ENCODE measurements around the gene PTPRJ.
"Not testable (repeated sequence)": the region's sequence is repeated elsewhere in the genome, so short reads cannot be mapped to it uniquely, and the experiment has no call there.

The PTPRJ gene

DNA sequence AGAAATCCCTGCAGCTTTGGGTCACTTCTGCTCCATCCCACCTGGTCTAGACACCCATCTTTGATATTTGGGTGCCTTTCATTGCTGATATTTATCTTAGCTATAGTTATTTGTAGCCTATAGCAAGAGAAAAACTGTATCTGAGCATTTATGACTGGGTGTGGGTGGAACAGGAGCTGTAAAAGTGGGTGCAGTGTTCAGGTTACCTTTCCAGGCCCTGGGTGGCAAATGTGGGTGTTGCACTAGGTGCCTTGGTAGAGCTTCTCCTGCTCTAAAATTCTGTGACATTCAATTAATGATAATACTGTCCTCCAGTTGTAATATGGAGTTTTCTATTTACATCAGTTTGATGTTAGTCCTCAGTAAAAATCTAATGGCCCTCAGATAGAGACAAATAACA, 157.9 kb downstream of the PTPRJ start:
- Histone ChIP-seq H3K36me3 (no peaks in the 10 kb centered on the region), H3K27me3 (ENCODE audit: insufficient read depth, low read depth, severe bottlenecking) (no peaks in the 10 kb centered on the region), H3K4me3 (ENCODE audit: low read depth, low read length) (no peak overlapping the region), H3K27ac (no peak overlapping the region), H3K9me3 (ENCODE audit: severe bottlenecking) (no peaks in the 10 kb centered on the region)
- TF ChIP-seq, protein P1, sequence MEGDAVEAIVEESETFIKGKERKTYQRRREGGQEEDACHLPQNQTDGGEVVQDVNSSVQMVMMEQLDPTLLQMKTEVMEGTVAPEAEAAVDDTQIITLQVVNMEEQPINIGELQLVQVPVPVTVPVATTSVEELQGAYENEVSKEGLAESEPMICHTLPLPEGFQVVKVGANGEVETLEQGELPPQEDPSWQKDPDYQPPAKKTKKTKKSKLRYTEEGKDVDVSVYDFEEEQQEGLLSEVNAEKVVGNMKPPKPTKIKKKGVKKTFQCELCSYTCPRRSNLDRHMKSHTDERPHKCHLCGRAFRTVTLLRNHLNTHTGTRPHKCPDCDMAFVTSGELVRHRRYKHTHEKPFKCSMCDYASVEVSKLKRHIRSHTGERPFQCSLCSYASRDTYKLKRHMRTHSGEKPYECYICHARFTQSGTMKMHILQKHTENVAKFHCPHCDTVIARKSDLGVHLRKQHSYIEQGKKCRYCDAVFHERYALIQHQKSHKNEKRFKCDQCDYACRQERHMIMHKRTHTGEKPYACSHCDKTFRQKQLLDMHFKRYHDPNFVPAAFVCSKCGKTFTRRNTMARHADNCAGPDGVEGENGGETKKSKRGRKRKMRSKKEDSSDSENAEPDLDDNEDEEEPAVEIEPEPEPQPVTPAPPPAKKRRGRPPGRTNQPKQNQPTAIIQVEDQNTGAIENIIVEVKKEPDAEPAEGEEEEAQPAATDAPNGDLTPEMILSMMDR (IDR thresholded peaks at IDR 0.05; ENCODE audit: low read depth, low read length) = no peak
- no peak for DNase-seq

DNA sequence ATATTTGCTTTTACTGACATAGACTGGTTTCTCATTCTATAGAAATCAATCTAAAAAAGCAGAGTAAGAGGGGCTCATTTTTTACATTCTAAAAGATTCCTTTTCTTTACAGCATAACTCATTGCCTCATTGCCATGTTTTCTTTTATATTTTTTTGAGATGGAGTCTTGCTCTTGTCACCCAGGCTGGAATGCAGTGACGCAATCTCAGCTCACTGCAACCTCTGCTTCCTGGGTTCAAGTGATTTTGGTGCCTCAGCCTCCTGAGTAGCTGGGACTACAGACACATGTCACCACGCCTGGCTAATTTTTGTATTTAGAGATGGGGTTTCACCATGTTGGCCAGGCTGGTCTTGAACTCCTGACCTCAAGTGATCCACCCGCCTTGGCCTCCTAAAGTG, 159.5 kb downstream of the PTPRJ start:
- not testable (repeated sequence) for H3K36me3 ChIP-seq; H3K4me3 ChIP-seq (ENCODE audit: low read depth, low read length); H3K9me3 ChIP-seq (ENCODE audit: severe bottlenecking); H3K27me3 ChIP-seq (ENCODE audit: insufficient read depth, low read depth, severe bottlenecking); H3K27ac ChIP-seq; DNase-seq

DNA sequence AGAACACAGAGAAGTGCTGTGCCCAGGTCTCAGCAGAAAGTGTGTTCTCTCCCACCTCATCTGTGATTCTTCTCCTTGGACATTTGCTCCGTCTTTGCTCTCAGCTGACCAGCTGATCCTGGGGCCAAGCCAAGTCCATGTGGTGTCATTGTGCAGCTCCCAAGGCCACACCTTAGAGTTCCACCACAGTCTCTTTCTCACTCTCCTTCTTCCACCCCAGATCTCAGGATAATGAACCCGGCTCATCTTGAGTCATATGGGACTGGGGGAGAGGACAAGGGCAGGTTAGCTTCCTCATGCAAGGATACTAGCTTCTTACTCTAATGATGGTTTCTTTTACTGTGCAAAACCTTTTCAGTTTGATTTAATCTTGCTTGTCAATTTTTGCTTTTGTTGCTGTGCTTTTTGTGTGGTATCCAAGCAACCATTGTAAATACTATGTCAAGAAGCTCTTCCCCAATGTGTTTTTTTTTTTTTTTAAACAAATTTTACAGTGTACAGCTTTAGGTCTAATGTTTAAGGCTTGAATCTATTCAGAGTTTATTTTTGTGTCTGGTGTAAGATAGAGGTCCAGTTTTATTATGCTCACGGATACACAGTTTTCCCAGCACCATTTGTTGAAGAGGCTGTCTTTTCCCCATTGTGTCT, 161.2 kb downstream of the PTPRJ start:
- DNase-seq = no peak
- H3K9me3 ChIP-seq (ENCODE audit: severe bottlenecking) = no peaks in the 10 kb centered on the region
- H3K27ac ChIP-seq = no peak overlapping the region
- H3K4me3 ChIP-seq (ENCODE audit: low read depth, low read length) = no peak overlapping the region
- no peaks in the 10 kb centered on the region for H3K36me3 ChIP-seq
- no peaks in the 10 kb centered on the region for H3K27me3 ChIP-seq (ENCODE audit: insufficient read depth, low read depth, severe bottlenecking)
- TF ChIP-seq, protein P1 (IDR thresholded peaks at IDR 0.05; ENCODE audit: low read depth, low read length) = no peak

DNA sequence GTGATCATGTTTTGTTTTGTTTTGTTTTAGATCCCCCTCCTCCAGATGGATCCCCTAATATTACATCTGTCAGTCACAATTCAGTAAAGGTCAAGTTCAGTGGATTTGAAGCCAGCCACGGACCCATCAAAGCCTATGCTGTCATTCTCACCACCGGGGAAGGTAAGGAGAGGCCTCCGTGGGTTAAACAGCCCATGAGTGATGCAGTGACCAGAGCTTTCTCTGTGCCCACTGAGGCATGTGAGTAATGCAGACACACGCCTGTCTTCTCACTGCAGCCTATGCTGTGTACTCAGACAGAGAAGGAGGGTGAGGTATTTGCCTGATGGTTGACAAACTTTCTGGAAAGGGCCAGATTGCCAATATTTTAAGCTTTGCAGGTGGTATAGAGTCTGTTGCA, 162.5 kb downstream of the PTPRJ start:
- TF ChIP-seq, protein P1 (IDR thresholded peaks at IDR 0.05; ENCODE audit: low read depth, low read length) = no peak
- DNase-seq = no peak
- Histone ChIP-seq H3K9me3 (ENCODE audit: severe bottlenecking) (no peaks in the 10 kb centered on the region), H3K27ac (no peak overlapping the region), H3K4me3 (ENCODE audit: low read depth, low read length) (no peak overlapping the region), H3K27me3 (ENCODE audit: insufficient read depth, low read depth, severe bottlenecking) (no peaks in the 10 kb centered on the region), H3K36me3 (no peaks in the 10 kb centered on the region)

DNA sequence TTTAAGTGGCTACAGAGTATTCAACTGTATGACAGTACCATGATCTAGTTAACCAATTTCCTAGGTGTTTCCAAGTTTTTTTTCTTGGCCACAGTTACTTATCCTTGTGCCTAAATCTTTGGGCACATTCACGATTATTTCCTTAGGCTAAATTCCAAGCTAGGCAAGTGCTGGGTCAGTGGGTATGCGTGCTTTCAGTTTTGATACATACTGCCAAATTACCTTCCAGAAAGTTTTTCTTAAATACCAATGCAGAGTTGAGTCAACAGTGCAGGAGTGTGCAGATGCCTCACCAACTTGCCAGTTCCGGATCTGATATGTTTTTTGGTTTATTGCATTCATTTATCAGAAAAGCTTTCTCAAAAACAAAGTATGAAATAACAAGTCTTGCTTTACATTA, 168.4 kb downstream of the PTPRJ start:
- H3K27ac ChIP-seq = no peak overlapping the region
- H3K4me3 ChIP-seq (ENCODE audit: low read depth, low read length) = no peak overlapping the region
- no peaks in the 10 kb centered on the region for H3K27me3 ChIP-seq (ENCODE audit: insufficient read depth, low read depth, severe bottlenecking)
- H3K36me3 ChIP-seq = no peaks in the 10 kb centered on the region
- TF ChIP-seq, protein P1 (IDR thresholded peaks at IDR 0.05; ENCODE audit: low read depth, low read length) = no peak
- no peaks in the 10 kb centered on the region for H3K9me3 ChIP-seq (ENCODE audit: severe bottlenecking)
- DNase-seq = no peak

DNA sequence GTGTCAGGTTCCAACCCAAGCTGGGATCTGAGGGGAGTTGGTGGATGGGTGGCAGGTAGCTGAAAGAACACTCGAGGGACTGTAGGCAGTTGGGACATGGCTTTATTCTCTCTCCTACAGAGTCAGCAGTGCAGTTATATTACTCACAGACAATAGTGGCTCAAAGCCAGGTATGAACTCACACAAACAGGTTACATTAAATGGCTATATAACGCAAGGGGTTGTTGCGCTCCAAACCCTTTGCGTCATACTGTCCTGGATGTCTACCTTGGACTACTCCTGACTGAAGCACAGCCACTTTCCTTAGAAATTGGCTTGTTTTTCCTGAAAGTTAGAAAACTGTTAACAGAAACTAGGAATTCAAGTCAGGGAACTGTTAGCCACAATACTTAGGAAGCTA, 169.9 kb downstream of the PTPRJ start:
- Histone ChIP-seq H3K36me3 (no peaks in the 10 kb centered on the region), H3K27ac (no peak overlapping the region), H3K4me3 (ENCODE audit: low read depth, low read length) (no peak overlapping the region), H3K27me3 (ENCODE audit: insufficient read depth, low read depth, severe bottlenecking) (no peaks in the 10 kb centered on the region), H3K9me3 (ENCODE audit: severe bottlenecking) (no peaks in the 10 kb centered on the region)
- TF ChIP-seq, protein P1 (IDR thresholded peaks at IDR 0.05; ENCODE audit: low read depth, low read length) = no peak
- DNase-seq = no peak

Data from WERI-Rb-1 (cell line).